Measurements from ENCODE around the gene PSIP1.
"Not testable (repeated sequence)": the region's sequence is repeated elsewhere in the genome, so short reads cannot be mapped to it uniquely, and the experiment has no call there.

Gene PSIP1

GRCh38 chr9:15430920-15431844 lies 79.6 kb downstream of the PSIP1 start:
- FAIRE-seq, result no peak

GRCh38 chr9:15427702-15428101 lies 83.1 kb downstream of the PSIP1 start:
- not testable (repeated sequence) for FAIRE-seq

DNA sequence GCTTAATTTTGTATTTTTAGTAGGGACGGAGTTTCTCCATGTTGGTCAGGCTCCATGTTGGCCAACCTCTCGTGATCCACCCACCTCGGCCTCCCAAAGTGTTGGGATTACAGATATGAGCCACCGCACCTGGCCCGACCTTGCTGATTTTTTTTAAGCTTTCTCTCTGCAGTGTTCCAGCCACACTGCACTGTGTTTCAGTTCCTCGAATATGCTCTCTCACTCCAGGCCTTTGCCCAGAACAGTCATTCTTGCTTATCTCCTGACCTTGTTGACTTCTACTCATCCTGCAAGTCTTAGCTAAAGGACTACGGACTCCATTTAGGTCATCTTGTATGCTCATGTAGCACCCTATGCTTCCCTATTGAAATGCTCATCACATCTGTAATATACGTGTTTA lies 84.8 kb downstream of the PSIP1 start:
- no peak for FAIRE-seq

DNA sequence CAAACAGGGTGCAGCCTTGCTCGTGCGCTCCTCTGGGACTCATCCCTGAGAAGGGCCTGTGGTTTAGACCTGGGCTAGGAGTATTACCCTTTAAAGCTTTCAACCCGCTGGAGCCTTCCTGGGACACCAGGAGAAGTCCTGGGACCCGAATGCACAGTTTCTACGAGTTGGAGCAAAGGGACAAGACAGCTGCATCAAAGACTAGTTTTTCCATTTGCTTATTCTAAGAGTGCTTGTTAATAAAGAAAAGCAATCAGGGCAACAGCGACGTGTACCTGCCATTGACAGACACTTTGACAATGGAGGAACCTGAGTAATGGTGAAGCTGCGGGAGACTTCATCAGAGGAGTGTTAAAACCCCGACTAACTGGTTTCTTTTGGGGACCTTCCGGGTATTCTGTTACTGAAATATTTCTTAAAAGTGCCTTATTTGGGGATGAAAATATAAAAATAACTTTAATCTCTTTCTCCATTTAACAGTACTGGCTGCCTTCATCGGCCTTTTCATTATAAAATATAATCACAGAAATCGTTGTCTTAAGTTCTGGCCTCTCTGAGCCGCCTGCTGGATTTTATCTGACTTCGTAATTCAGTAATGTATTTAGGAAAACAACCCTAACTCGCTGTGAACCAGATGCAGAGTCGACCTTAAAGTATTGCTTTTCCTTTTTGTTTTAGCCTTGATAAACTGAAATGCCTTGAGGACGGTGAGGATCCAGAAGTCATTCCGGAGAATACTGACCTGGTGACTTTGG lies 87.4 kb downstream of the PSIP1 start:
- no peak for FAIRE-seq

- FAIRE-seq, result no peak
Observed at GRCh38 chr9:15422372-15423230, 88.2 kb downstream of the PSIP1 start, which contains the start of gene SNAPC3. Gene SNAPC3 (plus strand): TSS chr9:15422876. CDS start chr9:15422880, 4 bp downstream.

GRCh38 chr9:15421990-15422371 lies 88.8 kb downstream of the PSIP1 start:
- FAIRE-seq, result no peak

GRCh38 chr9:15421532-15421931 lies 89.2 kb downstream of the PSIP1 start:
- no peak for FAIRE-seq

- no peak for FAIRE-seq
Observed at GRCh38 chr9:15420796-15421195, 90.0 kb downstream of the PSIP1 start.

DNA sequence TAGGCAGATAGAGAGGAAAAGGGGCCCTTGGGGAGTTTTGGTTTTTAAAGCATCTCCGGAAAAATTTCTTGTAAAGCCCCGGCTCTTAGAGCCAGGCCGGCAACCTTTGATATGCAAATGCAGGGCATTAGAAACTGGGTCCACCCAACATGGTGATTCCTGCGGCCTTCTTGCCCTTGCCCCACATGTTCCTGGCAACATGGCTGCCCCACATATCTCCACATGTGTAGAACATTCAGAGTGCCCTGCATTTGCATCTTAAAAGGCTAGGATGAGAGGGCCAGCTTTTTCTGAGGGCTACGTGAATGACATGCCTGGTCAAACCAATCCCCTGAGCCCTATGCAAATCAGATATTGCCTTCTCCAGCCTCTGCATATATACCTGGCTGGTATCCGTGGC lies 93.1 kb downstream of the PSIP1 start:
- FAIRE-seq, result no peak

DNA sequence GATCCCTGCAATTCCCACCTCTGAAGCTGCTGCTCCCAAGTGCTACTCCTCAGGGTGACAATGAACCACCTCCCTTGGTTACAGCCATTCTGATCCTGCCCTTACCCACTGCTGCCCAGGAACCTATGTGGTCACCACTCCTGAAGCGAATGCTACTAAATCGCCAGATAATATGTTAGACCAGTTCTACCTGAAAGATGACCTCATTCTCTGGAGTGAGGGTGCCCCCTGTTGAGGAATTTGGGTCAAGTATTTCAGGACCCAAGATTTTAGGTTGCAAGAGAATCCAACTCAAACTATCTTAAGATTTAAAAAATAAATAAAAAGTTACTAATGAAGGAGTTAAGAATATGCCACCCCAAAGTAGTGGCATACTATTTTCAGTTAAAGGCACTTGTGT lies 93.9 kb downstream of the PSIP1 start:
- peak; percentile 82 for FAIRE-seq

Data from A204.1 (cell line).